Measurements from ENCODE around the gene PI4KB.

- TF ChIP-seq, protein P1, sequence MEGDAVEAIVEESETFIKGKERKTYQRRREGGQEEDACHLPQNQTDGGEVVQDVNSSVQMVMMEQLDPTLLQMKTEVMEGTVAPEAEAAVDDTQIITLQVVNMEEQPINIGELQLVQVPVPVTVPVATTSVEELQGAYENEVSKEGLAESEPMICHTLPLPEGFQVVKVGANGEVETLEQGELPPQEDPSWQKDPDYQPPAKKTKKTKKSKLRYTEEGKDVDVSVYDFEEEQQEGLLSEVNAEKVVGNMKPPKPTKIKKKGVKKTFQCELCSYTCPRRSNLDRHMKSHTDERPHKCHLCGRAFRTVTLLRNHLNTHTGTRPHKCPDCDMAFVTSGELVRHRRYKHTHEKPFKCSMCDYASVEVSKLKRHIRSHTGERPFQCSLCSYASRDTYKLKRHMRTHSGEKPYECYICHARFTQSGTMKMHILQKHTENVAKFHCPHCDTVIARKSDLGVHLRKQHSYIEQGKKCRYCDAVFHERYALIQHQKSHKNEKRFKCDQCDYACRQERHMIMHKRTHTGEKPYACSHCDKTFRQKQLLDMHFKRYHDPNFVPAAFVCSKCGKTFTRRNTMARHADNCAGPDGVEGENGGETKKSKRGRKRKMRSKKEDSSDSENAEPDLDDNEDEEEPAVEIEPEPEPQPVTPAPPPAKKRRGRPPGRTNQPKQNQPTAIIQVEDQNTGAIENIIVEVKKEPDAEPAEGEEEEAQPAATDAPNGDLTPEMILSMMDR (conservative IDR thresholded peaks at IDR 0.05; ENCODE audit: low read length), result no peak
- TF ChIP-seq EZH2phosphoT487 (IDR thresholded peaks at IDR 0.05; ENCODE audit: borderline replicate concordance), result no peak
Measured at GRCh38 chr1:151312411-151312810, 14.8 kb downstream of the PI4KB start.

Data from Loucy (cell line).